ENCODE results near the gene CASKIN2.

The CASKIN2 gene

GRCh38 chr17:75515496-75516254, at the start of gene CASKIN2:
Gene CASKIN2 (minus strand): TSS chr17:75515537. CDS start chr17:75513804, 1,733 bp downstream.
- DNase-seq: peak; percentile 65

GRCh38 chr17:75565066-75565465, 49.7 kb upstream of the CASKIN2 start:
- DNase-seq: no peak

GRCh38 chr17:75564195-75564594, 48.9 kb upstream of the CASKIN2 start:
- no peak for DNase-seq

GRCh38 chr17:75563063-75563758, 47.9 kb upstream of the CASKIN2 start:
- DNase-seq: no peak

GRCh38 chr17:75561927-75562603, 46.7 kb upstream of the CASKIN2 start:
- no peak for DNase-seq

- DNase-seq: no peak
Observed at GRCh38 chr17:75559958-75560533, 44.7 kb upstream of the CASKIN2 start.

- no peak for DNase-seq
Observed at GRCh38 chr17:75558666-75559530, 43.6 kb upstream of the CASKIN2 start.

GRCh38 chr17:75557852-75558665, 42.7 kb upstream of the CASKIN2 start:
- DNase-seq: no peak

- no peak for DNase-seq
Observed at GRCh38 chr17:75557075-75557851, 41.9 kb upstream of the CASKIN2 start.

- DNase-seq: no peak
Observed at GRCh38 chr17:75555679-75556153, 40.4 kb upstream of the CASKIN2 start.

GRCh38 chr17:75553295-75554110, 38.2 kb upstream of the CASKIN2 start:
- no peak for DNase-seq

- DNase-seq: no peak
Observed at GRCh38 chr17:75552425-75553294, 37.3 kb upstream of the CASKIN2 start.

- DNase-seq: no peak
Observed at GRCh38 chr17:75551266-75551665, 35.9 kb upstream of the CASKIN2 start.

- DNase-seq: no peak
Observed at GRCh38 chr17:75550139-75550465, 34.8 kb upstream of the CASKIN2 start.

- no peak for DNase-seq
Observed at GRCh38 chr17:75549246-75550138, 34.2 kb upstream of the CASKIN2 start.

GRCh38 chr17:75548813-75549212, 33.5 kb upstream of the CASKIN2 start:
- no peak for DNase-seq

- DNase-seq: no peak
Observed at GRCh38 chr17:75547091-75547490, 31.8 kb upstream of the CASKIN2 start.

- DNase-seq: no peak
Observed at GRCh38 chr17:75546181-75546580, 30.8 kb upstream of the CASKIN2 start.
